Lower leg skin (tissue), 4 donors: ENCODE measurements around the gene OSBPL7. TPM values are rescaled to one million over a fixed set of nuclear protein-coding genes. Genes with fewer than 3 reads are reported as not detected.
A peak's percentile ranks its signal among the peaks of the same experiment; 100 is the strongest.

Experiments used
- DNase-seq, 2 donors: peaks; one replicate each; pipeline ENCODE4 v3.0.0-alpha.2; 2019; ENCODE audit warnings: low spot score in 2 of 2
- H3K4me3 ChIP-seq: fragments of 200-600 bp; sonication (generic); 2 replicates; pipeline ENCODE4 v1.5.1; 2017; ENCODE audit warnings: mild to moderate bottlenecking, low read depth; ENCODE audit not compliant: poor library complexity, severe bottlenecking
- POLR2A ChIP-seq, 2 donors: fragments of 450-650 bp; IDR thresholded peaks; one replicate each; pipeline ENCODE4 v1.6.1; 2016 to 2017; ENCODE audit warnings: antibody characterized with exemption in 2 of 2, mild to moderate bottlenecking in 1 of 2, moderate library complexity in 1 of 2
- WGBS, 2 donors: methylation state at CpG; one replicate each; pipeline ENCODE4 v1.1.5; 2018; 5-methylcytosine and 5-hydroxymethylcytosine counted together
- intact Hi-C: fragments of 100-400 bp; cut with DNase I; formaldehyde crosslinking; loops from one replicate; pipeline ENCODE4 v1.15.0; 2023; ENCODE audit warnings: low total_unique reads
- total RNA-seq, 4 donors: library from RNA; depleted of rRNA; stranded (reverse); fragments of >200 nt; gene quantifications; one replicate each; pipeline ENCODE4 v1.1.0, GENCODE V29; 2016
- TF ChIP-seq, protein P1 (sequence below), 3 donors: fragments of 450-650 bp; IDR thresholded peaks; one replicate each; pipeline ENCODE4 v1.5.1; 2016; ENCODE audit warnings: antibody characterized with exemption in 3 of 3, mild to moderate bottlenecking in 3 of 3, moderate library complexity in 2 of 3

Gene OSBPL7
- total RNA-seq, 4 donors from 2014 or later = 1.1 to 8.4 (median 1.8) TPM

GRCh38 chr17:47850373-47850691 lies 28.7 kb upstream of the OSBPL7 start:
- TF ChIP-seq POLR2A (IDR thresholded peaks at IDR 0.05) = no peak
- TF ChIP-seq, protein P1, sequence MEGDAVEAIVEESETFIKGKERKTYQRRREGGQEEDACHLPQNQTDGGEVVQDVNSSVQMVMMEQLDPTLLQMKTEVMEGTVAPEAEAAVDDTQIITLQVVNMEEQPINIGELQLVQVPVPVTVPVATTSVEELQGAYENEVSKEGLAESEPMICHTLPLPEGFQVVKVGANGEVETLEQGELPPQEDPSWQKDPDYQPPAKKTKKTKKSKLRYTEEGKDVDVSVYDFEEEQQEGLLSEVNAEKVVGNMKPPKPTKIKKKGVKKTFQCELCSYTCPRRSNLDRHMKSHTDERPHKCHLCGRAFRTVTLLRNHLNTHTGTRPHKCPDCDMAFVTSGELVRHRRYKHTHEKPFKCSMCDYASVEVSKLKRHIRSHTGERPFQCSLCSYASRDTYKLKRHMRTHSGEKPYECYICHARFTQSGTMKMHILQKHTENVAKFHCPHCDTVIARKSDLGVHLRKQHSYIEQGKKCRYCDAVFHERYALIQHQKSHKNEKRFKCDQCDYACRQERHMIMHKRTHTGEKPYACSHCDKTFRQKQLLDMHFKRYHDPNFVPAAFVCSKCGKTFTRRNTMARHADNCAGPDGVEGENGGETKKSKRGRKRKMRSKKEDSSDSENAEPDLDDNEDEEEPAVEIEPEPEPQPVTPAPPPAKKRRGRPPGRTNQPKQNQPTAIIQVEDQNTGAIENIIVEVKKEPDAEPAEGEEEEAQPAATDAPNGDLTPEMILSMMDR (IDR thresholded peaks at IDR 0.05) = no peak
- no peak for DNase-seq
- intact Hi-C loops = loop anchor here (2.0 kb wide), 1 partner anchor 218 kb away; no protein-coding TSS in a partner anchor
- 22 to 45% methylated on average over 9 of the region's 9 CpGs for WGBS, 2 donors
- H3K4me3 ChIP-seq = peak overlapping the region; percentile 21

DNA sequence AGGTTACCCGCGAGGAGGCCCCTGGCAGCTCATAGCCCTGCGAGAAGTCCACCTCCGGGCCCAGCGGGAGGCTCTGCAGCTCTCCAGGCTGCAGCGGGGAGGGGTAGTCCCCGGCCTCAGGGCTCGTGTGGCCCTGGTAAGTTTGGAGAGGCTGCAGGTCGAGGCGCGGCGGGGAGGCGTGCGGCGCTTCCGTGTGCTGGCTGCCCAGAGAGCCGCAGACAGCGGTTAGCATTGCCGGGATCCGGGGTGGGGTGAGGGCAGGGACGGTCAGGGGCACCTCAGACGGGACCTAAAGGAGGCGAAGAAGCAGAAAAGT lies 26.6 kb upstream of the OSBPL7 start:
- 66 to 71% methylated on average over 18 to 23 of the region's 23 CpGs for WGBS, 2 donors

DNA sequence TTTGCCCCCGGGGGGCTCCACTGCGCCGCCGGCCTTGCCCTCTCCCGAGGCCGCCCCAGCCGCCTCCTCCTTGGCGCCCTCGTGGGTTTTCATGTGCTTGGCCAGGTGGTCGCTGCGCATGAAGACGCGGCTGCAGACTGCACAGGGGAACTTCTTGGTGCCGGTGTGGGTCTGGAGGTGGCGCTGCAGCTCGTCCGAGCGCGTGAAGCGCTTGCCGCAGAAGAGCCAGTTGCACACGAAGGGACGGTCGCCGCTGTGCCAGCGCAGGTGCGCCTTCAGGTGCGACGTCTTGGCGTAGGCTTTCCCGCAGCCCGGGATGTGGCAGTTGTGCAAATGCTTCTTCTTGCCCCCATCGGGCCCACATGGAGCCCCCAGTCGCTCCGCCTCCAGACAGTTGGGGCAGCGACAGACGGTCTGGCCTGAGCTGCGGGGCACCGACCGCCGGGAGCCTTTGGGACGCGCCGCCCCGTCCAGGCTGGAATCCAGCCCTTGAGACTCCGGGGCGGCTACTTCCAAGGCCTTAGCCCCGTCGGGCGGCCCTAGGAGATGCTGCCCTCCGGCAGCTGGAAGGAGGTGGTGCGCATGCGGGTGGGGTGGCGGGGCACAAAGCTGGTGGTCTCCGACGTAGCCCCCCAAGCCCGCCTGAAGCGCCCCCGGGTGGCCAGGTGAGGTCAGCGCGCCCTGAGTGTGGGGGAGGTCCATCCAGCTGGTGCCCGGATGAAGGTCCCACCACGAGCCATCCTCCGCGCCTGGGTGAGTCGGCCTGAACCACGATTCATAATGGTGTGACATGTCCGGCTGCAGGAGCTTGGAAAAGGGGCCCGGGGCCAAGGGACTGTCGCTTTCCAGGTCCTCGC lies 26.0 kb upstream of the OSBPL7 start:
- WGBS, 2 donors = 29 to 37% methylated on average over 22 to 49 of the region's 71 CpGs
- TF ChIP-seq, protein P1 (IDR thresholded peaks at IDR 0.05) = no peak
- no peak for TF ChIP-seq POLR2A (IDR thresholded peaks at IDR 0.05)
- intact Hi-C loops = loop anchor here (2.0 kb wide), 1 partner anchor 99 kb away; no protein-coding TSS in a partner anchor
- no peak overlapping the region for H3K4me3 ChIP-seq
- DNase-seq = no peak

More for the DNA sequence above, 26.6 kb upstream of the OSBPL7 start:
- no peak overlapping the region for H3K4me3 ChIP-seq
- TF ChIP-seq, protein P1 (IDR thresholded peaks at IDR 0.05) = no peak
- no peak for TF ChIP-seq POLR2A (IDR thresholded peaks at IDR 0.05)
- intact Hi-C loops = loop anchor here (2.0 kb wide), 1 partner anchor 99 kb away; no protein-coding TSS in a partner anchor
- DNase-seq = no peak

- H3K4me3 ChIP-seq = no peak overlapping the region
- intact Hi-C loops = no loop called here
- WGBS, 2 donors = 15 to 28% methylated on average over 31 of the region's 31 CpGs
- DNase-seq = no peak
- TF ChIP-seq, protein P1 (IDR thresholded peaks at IDR 0.05) = no peak
- no peak for TF ChIP-seq POLR2A (IDR thresholded peaks at IDR 0.05)
Measured at GRCh38 chr17:47846716-47847340, 25.2 kb upstream of the OSBPL7 start.

- no peak overlapping the region for H3K4me3 ChIP-seq
- WGBS, 2 donors = 71 to 80% methylated on average over 3 of the region's 3 CpGs
- intact Hi-C loops = no loop called here
Measured at GRCh38 chr17:47845716-47846075, 24.1 kb upstream of the OSBPL7 start.

More at GRCh38 chr17:47845716-47846075, 24.1 kb upstream of the OSBPL7 start:
- no peak for DNase-seq
- TF ChIP-seq POLR2A (IDR thresholded peaks at IDR 0.05) = no peak
- TF ChIP-seq, protein P1 (IDR thresholded peaks at IDR 0.05) = no peak
